Measurements from ENCODE around the gene ASPRV1. TPM values are rescaled to one million over a fixed set of nuclear protein-coding genes. Genes with fewer than 3 reads are reported as not detected.

The ASPRV1 gene
- 0.07 and 0.08 TPM in 2 replicates for total RNA-seq

DNA sequence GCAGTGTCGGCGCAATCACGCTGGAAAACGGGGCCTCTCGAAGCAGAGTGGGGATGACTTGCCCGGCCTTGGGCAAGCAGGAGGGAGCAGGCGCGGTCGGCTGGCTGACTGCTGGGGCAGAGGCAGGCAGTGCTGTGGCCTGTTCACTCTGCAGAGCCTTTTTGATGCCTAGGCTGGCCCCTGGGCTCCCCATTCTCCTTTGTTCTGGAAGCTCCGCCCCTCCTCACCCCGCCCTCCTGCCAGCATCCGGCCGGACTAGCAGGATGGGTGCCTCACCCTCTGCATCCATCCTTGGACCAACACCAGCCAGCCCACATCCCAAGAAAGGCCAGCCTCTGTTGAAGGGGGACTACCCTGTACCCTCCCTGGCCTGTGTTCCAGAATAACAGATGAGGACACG lies at the start of gene ASPRV1:
ASPRV1 (minus strand) TSS at position 136 of the 400 bp plus-strand sequence. CDS start 195 bp downstream, outside the sequence.
- TF ChIP-seq, protein P1, sequence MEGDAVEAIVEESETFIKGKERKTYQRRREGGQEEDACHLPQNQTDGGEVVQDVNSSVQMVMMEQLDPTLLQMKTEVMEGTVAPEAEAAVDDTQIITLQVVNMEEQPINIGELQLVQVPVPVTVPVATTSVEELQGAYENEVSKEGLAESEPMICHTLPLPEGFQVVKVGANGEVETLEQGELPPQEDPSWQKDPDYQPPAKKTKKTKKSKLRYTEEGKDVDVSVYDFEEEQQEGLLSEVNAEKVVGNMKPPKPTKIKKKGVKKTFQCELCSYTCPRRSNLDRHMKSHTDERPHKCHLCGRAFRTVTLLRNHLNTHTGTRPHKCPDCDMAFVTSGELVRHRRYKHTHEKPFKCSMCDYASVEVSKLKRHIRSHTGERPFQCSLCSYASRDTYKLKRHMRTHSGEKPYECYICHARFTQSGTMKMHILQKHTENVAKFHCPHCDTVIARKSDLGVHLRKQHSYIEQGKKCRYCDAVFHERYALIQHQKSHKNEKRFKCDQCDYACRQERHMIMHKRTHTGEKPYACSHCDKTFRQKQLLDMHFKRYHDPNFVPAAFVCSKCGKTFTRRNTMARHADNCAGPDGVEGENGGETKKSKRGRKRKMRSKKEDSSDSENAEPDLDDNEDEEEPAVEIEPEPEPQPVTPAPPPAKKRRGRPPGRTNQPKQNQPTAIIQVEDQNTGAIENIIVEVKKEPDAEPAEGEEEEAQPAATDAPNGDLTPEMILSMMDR (IDR thresholded peaks at IDR 0.05; ENCODE audit: insufficient read depth, low read length, poor library complexity, severe bottlenecking), result no peak
- no peak within 1 kb of the TSS for H3K4me3 ChIP-seq (ENCODE audit: low read depth, low read length)
- H3K36me3 ChIP-seq (ENCODE audit: control insufficient read depth, insufficient read depth, low read length), result no peaks in the 10 kb centered on the region
- peaks cover 8% of the 10 kb centered on the region for H3K27me3 ChIP-seq (ENCODE audit: control insufficient read depth, insufficient read depth, low read length)
- DNase-seq (ENCODE audit: low read depth), result no peak

DNA sequence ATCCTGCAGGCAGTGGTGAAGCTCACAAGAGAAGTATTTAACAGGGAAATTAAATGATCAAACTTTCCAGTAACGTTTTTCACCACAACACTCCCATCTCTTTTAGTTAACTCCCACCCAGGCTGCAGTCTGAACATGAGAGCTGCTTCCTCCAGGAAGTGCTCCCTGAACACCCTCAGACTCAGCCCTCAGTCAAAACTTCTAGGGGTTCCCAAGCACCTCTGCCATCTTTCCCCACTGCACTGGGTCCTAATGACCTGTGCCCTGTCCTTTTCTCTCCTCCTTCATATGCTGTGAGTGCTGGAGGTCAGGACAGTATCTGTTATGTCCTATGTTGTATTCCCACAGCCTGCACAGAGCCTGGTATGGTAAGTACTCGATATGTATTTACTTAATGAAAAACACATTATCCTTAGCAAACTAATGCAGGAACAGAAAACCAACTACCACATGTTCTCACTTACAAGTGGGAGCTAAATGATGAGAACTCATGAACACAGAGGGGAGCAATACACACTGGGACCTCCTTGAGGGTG lies 49.2 kb upstream of the ASPRV1 start:
- H3K36me3 ChIP-seq (ENCODE audit: control insufficient read depth, insufficient read depth, low read length), result no peaks in the 10 kb centered on the region
- TF ChIP-seq, protein P1 (IDR thresholded peaks at IDR 0.05; ENCODE audit: insufficient read depth, low read length, poor library complexity, severe bottlenecking), result no peak
- H3K4me3 ChIP-seq (ENCODE audit: low read depth, low read length), result no peak overlapping the region
- no peaks in the 10 kb centered on the region for H3K27me3 ChIP-seq (ENCODE audit: control insufficient read depth, insufficient read depth, low read length)
- no peak for DNase-seq (ENCODE audit: low read depth)

DNA sequence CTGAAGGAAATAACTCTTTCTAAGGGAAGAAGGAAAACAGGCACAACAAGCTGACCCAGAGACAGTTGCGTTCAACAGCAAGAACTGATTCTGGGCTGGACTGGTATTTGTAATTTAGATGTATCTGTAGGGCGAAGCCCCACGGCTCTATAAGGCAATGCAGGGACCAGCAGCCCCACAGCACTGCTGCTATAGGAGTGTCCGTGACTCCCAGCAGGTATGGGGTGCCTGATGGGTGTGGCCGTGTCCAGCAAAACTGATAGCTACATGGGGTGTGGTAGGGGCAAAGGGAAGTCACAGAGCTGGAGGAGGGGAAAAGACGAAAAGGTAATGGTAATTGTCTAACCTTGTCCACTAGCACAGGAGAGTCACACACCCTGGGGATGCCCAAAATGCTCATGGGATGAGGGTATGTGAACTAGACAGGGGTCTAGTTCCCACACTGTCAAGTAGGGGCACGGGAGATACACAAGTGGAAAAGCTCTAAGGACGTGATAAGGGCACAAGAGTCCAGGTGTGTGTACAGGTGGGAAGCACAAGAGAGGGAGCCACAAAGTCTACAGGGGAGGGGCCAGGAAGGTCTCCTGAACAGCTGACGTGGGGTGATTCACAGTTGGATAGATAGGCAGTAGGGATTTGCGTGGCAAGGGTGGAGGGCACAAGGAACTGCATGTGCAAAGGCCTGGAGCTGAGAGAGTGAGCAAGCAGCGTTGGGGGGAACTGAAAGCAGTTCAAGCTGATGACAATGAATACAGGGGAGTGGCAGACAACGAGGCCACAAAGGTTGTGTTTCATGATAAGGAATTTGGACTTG lies 48.5 kb upstream of the ASPRV1 start:
- H3K27me3 ChIP-seq (ENCODE audit: control insufficient read depth, insufficient read depth, low read length), result no peaks in the 10 kb centered on the region
- no peak overlapping the region for H3K4me3 ChIP-seq (ENCODE audit: low read depth, low read length)
- DNase-seq (ENCODE audit: low read depth), result no peak
- TF ChIP-seq, protein P1 (IDR thresholded peaks at IDR 0.05; ENCODE audit: insufficient read depth, low read length, poor library complexity, severe bottlenecking), result no peak
- no peaks in the 10 kb centered on the region for H3K36me3 ChIP-seq (ENCODE audit: control insufficient read depth, insufficient read depth, low read length)

DNA sequence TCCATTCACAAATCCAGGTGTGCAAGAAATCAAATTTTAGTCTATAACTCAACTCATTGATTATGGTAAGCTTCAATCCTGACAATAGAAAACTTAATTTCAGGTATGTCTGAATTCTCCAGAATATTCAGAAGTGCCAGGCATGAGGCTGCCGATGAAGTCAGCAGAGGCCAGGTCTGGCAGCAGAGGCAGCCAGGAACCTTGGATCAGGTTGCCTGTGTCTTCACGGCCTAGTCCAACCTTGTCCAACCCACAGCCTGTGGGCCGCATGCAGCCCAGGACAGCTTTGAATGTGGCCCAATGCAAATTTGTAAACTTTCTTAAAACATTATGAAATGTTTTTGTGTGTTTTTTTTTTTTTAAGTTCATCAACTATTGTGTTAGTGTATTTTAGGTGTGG lies 46.9 kb upstream of the ASPRV1 start:
- Histone ChIP-seq H3K4me3 (ENCODE audit: low read depth, low read length) (no peak overlapping the region), H3K36me3 (ENCODE audit: control insufficient read depth, insufficient read depth, low read length) (no peaks in the 10 kb centered on the region), H3K27me3 (ENCODE audit: control insufficient read depth, insufficient read depth, low read length) (no peaks in the 10 kb centered on the region)
- TF ChIP-seq, protein P1 (IDR thresholded peaks at IDR 0.05; ENCODE audit: insufficient read depth, low read length, poor library complexity, severe bottlenecking), result no peak
- DNase-seq (ENCODE audit: low read depth), result no peak

DNA sequence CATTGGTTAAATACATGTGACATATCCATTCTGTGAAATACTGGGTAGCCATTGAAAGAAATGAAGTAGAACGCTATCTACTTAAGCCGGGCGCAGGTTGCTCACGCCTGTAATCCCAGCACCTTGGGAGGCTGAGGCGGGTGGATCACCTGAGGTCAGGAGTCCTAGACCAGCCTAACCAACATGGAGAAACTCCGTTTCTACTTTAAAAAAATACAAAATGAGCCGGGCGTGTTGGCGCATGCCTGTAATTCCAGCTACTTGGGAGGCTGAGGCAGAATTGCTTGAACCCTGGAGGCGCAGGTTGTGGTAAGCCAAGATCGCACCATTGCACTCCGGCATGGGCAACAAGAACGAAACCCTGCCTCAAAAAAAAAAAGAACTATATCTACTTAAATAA lies 45.7 kb upstream of the ASPRV1 start:
- no peak for DNase-seq (ENCODE audit: low read depth)
- H3K36me3 ChIP-seq (ENCODE audit: control insufficient read depth, insufficient read depth, low read length), result no peaks in the 10 kb centered on the region
- H3K4me3 ChIP-seq (ENCODE audit: low read depth, low read length), result no peak overlapping the region
- no peaks in the 10 kb centered on the region for H3K27me3 ChIP-seq (ENCODE audit: control insufficient read depth, insufficient read depth, low read length)
- TF ChIP-seq, protein P1 (IDR thresholded peaks at IDR 0.05; ENCODE audit: insufficient read depth, low read length, poor library complexity, severe bottlenecking), result no peak

Data from kidney epithelial cell (primary cell).